ENCODE results near the gene DAB1.

The DAB1 gene

DNA sequence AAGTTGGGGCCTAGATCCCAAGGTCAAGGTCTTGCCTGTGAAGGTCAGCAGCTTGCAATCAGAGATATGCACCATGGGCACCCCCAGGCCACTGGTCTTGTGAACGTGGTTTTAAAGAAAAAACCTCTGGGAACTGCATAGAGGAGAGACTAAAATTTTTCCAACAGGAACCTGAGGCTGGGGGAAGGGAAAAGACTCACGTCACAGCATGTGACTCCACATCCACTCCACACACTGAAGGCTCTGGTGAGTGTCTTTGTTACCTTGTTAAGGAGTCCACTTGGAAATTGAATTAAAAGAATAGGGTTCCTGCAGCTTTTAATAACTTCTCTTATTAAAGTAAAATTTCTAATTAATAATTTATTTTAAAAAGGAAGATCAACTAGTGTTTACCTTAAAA is 224.9 kb downstream of the DAB1 start:
- H3K27ac ChIP-seq, result no peak overlapping the region
- intact Hi-C loops (cut with DNase I; ENCODE audit: low total_unique reads), result no loop called here
- H3K36me3 ChIP-seq, result no peaks in the 10 kb centered on the region
- H3K9me3 ChIP-seq, result no peaks in the 10 kb centered on the region
- no peaks in the 10 kb centered on the region for H3K4me1 ChIP-seq
- no peak for DNase-seq
- no peak overlapping the region for H3K4me3 ChIP-seq
- TF ChIP-seq, protein P1, sequence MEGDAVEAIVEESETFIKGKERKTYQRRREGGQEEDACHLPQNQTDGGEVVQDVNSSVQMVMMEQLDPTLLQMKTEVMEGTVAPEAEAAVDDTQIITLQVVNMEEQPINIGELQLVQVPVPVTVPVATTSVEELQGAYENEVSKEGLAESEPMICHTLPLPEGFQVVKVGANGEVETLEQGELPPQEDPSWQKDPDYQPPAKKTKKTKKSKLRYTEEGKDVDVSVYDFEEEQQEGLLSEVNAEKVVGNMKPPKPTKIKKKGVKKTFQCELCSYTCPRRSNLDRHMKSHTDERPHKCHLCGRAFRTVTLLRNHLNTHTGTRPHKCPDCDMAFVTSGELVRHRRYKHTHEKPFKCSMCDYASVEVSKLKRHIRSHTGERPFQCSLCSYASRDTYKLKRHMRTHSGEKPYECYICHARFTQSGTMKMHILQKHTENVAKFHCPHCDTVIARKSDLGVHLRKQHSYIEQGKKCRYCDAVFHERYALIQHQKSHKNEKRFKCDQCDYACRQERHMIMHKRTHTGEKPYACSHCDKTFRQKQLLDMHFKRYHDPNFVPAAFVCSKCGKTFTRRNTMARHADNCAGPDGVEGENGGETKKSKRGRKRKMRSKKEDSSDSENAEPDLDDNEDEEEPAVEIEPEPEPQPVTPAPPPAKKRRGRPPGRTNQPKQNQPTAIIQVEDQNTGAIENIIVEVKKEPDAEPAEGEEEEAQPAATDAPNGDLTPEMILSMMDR (IDR thresholded peaks at IDR 0.05), result no peak
- H3K27me3 ChIP-seq, result no peaks in the 10 kb centered on the region

DNA sequence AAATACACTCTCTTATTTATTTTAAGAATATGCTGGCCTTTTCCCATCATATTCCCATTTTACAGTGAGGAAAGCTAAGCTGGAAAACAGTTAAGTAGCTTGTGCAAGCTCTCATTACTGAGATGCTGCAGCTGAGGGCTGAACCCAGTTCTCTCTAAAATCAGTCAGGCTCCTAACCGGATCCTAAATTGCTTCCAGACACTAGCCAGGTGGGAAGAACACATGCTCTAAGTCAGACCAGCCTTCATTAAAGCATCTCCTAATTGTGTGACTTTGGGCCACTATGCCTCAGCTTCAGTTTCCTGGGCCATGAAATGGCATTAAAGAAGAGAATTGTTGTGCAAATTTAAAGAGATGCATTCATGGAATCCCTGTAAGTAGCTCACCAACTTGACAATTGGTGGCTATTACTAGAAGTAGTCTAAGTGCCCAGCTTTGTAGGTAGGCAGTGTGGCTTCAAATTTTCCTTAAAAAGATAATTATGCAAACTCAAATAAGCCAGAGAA is 228.4 kb downstream of the DAB1 start:
- DNase-seq, result no peak
- Histone ChIP-seq H3K27ac (no peak overlapping the region), H3K4me3 (no peak overlapping the region), H3K36me3 (no peaks in the 10 kb centered on the region), H3K4me1 (no peaks in the 10 kb centered on the region), H3K9me3 (no peaks in the 10 kb centered on the region), H3K27me3 (no peaks in the 10 kb centered on the region)
- intact Hi-C loops (cut with DNase I; ENCODE audit: low total_unique reads), result no loop called here
- TF ChIP-seq, protein P1 (IDR thresholded peaks at IDR 0.05), result no peak

DNA sequence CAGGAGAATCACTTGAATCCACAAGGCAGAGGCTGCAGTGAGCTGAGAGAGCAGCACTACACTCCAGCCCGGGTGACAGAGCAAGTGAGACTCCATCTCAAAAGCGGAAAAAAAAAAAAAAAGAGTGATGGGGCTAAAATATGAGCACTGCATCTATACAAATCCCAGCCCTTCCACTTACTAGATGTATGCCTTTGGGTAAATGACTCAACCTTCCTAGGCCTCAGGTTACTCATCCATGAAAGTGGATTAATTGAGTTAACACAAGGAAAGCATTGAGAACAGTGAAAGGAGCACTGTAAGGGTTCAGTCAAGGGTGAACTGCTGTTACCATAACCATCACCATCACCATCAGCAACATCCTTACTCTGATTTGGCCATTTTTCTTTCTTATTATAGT is 231.6 kb downstream of the DAB1 start:
- DNase-seq, result no peak
- no peaks in the 10 kb centered on the region for H3K4me1 ChIP-seq
- intact Hi-C loops (cut with DNase I; ENCODE audit: low total_unique reads), result no loop called here
- no peaks in the 10 kb centered on the region for H3K36me3 ChIP-seq
- H3K9me3 ChIP-seq, result no peaks in the 10 kb centered on the region
- TF ChIP-seq, protein P1 (IDR thresholded peaks at IDR 0.05), result no peak
- H3K4me3 ChIP-seq, result no peak overlapping the region
- H3K27ac ChIP-seq, result no peak overlapping the region
- H3K27me3 ChIP-seq, result no peaks in the 10 kb centered on the region

DNA sequence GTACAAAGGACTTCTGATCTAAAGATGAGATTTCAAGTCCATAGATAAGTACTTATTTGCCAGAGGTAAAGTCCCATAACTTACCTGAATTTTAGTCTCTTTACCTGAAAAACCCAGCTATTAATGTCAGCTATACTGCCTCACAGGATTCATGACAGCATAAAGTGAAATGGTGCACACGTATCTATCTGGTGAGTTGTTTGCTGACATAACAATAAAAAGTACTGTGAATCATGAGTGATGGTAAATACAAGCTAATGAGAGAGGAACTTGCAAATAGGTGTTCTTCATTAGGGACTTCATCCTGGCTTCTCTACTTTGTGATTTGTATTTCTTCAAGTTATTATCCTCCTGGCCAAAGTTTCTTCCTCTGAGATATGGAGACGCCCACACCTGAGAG is 233.0 kb downstream of the DAB1 start:
- H3K4me1 ChIP-seq, result no peaks in the 10 kb centered on the region
- no peak overlapping the region for H3K4me3 ChIP-seq
- DNase-seq, result no peak
- H3K9me3 ChIP-seq, result no peaks in the 10 kb centered on the region
- intact Hi-C loops (cut with DNase I; ENCODE audit: low total_unique reads), result no loop called here
- TF ChIP-seq, protein P1 (IDR thresholded peaks at IDR 0.05), result no peak
- no peak overlapping the region for H3K27ac ChIP-seq
- no peaks in the 10 kb centered on the region for H3K27me3 ChIP-seq
- no peaks in the 10 kb centered on the region for H3K36me3 ChIP-seq

DNA sequence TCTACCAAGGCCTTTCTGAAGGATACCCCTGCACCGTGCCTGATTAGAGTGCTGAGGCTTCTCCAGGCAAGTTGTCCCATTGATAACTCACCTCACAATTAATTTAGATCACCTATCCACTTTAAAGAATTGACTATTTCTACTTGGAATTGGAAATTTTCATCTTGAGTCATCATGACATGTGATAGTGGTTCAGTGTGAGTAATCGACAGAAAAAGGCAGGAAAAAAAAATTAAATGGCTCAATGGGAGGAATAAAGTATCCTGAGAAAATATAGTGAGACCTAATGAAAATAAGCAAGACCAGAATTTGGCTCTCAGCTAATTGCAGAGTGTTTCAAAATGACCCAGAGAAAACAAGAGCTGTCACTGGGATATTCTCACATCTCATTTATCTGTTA is 235.7 kb downstream of the DAB1 start:
- no peaks in the 10 kb centered on the region for H3K27me3 ChIP-seq
- intact Hi-C loops (cut with DNase I; ENCODE audit: low total_unique reads), result no loop called here
- H3K4me1 ChIP-seq, result no peaks in the 10 kb centered on the region
- TF ChIP-seq, protein P1 (IDR thresholded peaks at IDR 0.05), result no peak
- no peaks in the 10 kb centered on the region for H3K9me3 ChIP-seq
- DNase-seq, result no peak
- no peak overlapping the region for H3K27ac ChIP-seq
- H3K4me3 ChIP-seq, result no peak overlapping the region
- no peaks in the 10 kb centered on the region for H3K36me3 ChIP-seq

DNA sequence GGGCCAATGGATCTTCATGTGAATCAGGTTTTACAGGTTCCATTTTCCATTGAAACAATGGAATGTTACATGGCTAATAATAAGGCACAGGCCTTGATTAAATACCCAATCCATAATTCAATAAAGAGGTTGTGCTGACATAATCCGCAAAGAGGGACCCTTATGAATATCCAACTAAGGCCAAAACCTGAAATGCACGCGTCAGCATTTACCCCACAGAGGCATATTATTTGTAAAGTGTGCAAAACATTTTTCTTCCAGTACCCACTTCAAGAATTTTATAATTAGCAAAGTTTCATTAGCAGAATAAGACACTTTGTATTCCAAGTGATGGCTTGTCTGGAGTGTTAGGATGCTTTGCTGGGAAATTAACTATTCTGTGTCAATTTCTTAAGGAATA is 237.4 kb downstream of the DAB1 start:
- H3K9me3 ChIP-seq, result no peaks in the 10 kb centered on the region
- no peaks in the 10 kb centered on the region for H3K27me3 ChIP-seq
- no peak overlapping the region for H3K27ac ChIP-seq
- no peaks in the 10 kb centered on the region for H3K36me3 ChIP-seq
- no peak overlapping the region for H3K4me3 ChIP-seq
- no peak for DNase-seq
- H3K4me1 ChIP-seq, result no peaks in the 10 kb centered on the region
- TF ChIP-seq, protein P1 (IDR thresholded peaks at IDR 0.05), result no peak
- intact Hi-C loops (cut with DNase I; ENCODE audit: low total_unique reads), result no loop called here

All from tibial artery (tissue), 4 donors.